ENCODE measurements around the gene IFI16. TPM values are rescaled to one million over a fixed set of nuclear protein-coding genes. Genes with fewer than 3 reads are reported as not detected.

IFI16 gene
- total RNA-seq, 2 donors from 2014 or later, result 31.1 to 41.2 TPM

GRCh38 chr1:159054427-159054826 lies 44.7 kb downstream of the IFI16 start:
- peaks cover 0 to 12% of the 10 kb centered on the region in 2 donors for H3K4me1 ChIP-seq
- H3K9me3 ChIP-seq, result no peaks in the 10 kb centered on the region
- H3K36me3 ChIP-seq, result peaks cover 56% of the 10 kb centered on the region
- DNase-seq (ENCODE audit: low spot score), result no peak
- TF ChIP-seq CTCF (IDR thresholded peaks at IDR 0.05), result no peak
- H3K4me3 ChIP-seq, result no peak overlapping the region
- no peak overlapping the region for H3K27ac ChIP-seq
- no peaks in the 10 kb centered on the region for H3K27me3 ChIP-seq

- no peak overlapping the region for H3K4me3 ChIP-seq
- peaks cover 0 to 12% of the 10 kb centered on the region in 2 donors for H3K4me1 ChIP-seq
- DNase-seq (ENCODE audit: low spot score), result no peak
- no peak for TF ChIP-seq CTCF (IDR thresholded peaks at IDR 0.05)
- H3K27me3 ChIP-seq, result no peaks in the 10 kb centered on the region
- H3K27ac ChIP-seq, result no peak overlapping the region
- peaks cover 48% of the 10 kb centered on the region for H3K36me3 ChIP-seq
- H3K9me3 ChIP-seq, result no peaks in the 10 kb centered on the region
Observed at GRCh38 chr1:159055181-159055641, 45.5 kb downstream of the IFI16 start.

DNA sequence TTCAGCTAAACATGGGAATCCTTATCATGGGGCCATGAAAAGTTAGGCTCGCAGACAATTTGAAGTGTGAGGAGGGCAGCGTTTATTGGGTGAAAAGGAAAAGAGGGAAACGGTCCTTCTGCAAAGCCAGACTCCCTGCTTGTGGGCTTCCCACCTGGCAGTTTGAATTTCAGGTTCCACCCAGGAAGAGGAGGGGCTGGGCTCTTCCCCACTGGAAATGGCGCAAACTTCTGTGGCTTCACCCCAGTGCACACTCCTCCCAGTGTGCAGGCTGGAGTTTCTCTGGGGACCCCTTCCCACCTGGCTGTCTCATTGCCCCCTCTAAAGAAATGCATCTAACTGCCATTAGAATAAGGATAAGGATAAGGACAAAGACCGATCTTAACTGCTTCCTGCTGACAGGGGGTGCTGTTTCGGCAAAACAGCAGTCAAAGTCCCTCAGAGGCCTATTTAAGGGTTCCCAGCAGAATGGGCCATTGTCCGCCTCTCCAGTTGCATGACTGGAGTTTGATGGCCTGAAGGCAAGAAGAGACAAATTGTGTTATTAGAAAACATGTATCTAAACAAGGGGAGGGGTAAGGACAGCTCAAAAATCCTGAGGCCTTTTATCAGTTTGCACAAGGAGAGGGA lies 46.5 kb downstream of the IFI16 start:
- H3K9me3 ChIP-seq, result no peaks in the 10 kb centered on the region
- peaks cover 40% of the 10 kb centered on the region for H3K36me3 ChIP-seq
- TF ChIP-seq CTCF (IDR thresholded peaks at IDR 0.05), result no peak
- H3K4me3 ChIP-seq, result no peak overlapping the region
- peaks cover 0 to 12% of the 10 kb centered on the region in 2 donors for H3K4me1 ChIP-seq
- H3K27me3 ChIP-seq, result no peaks in the 10 kb centered on the region
- no peak for DNase-seq (ENCODE audit: low spot score)
- no peak overlapping the region for H3K27ac ChIP-seq

GRCh38 chr1:159058751-159059150 lies 49.0 kb downstream of the IFI16 start:
- Histone ChIP-seq H3K36me3 (peaks cover 15% of the 10 kb centered on the region), H3K27ac (no peak overlapping the region), H3K27me3 (no peaks in the 10 kb centered on the region), H3K4me1 (peaks cover 0 to 12% of the 10 kb centered on the region in 2 donors), H3K4me3 (no peak overlapping the region), H3K9me3 (no peaks in the 10 kb centered on the region)
- no peak for TF ChIP-seq CTCF (IDR thresholded peaks at IDR 0.05)
- DNase-seq (ENCODE audit: low spot score), result no peak

GRCh38 chr1:159065106-159065505 lies 55.4 kb downstream of the IFI16 start:
- Histone ChIP-seq H3K4me3 (no peak overlapping the region), H3K4me1 (no peaks in the 10 kb centered on the region), H3K27me3 (no peaks in the 10 kb centered on the region), H3K9me3 (no peaks in the 10 kb centered on the region), H3K27ac (no peak overlapping the region), H3K36me3 (no peaks in the 10 kb centered on the region)
- TF ChIP-seq CTCF (IDR thresholded peaks at IDR 0.05), result no peak
- DNase-seq (ENCODE audit: low spot score), result no peak

GRCh38 chr1:159066108-159066507 lies 56.4 kb downstream of the IFI16 start:
- Histone ChIP-seq H3K4me1 (no peaks in the 10 kb centered on the region), H3K36me3 (no peaks in the 10 kb centered on the region), H3K27ac (no peak overlapping the region), H3K4me3 (no peak overlapping the region), H3K27me3 (no peaks in the 10 kb centered on the region), H3K9me3 (no peaks in the 10 kb centered on the region)
- TF ChIP-seq CTCF (IDR thresholded peaks at IDR 0.05), result no peak
- DNase-seq (ENCODE audit: low spot score), result no peak

Measured in right atrium auricular region (tissue), 2 donors.